ENCODE results near the gene CPM.

CPM gene

GRCh38 chr12:68856510-68856909 is 76.5 kb downstream of the CPM start:
- TF ChIP-seq, protein P1, sequence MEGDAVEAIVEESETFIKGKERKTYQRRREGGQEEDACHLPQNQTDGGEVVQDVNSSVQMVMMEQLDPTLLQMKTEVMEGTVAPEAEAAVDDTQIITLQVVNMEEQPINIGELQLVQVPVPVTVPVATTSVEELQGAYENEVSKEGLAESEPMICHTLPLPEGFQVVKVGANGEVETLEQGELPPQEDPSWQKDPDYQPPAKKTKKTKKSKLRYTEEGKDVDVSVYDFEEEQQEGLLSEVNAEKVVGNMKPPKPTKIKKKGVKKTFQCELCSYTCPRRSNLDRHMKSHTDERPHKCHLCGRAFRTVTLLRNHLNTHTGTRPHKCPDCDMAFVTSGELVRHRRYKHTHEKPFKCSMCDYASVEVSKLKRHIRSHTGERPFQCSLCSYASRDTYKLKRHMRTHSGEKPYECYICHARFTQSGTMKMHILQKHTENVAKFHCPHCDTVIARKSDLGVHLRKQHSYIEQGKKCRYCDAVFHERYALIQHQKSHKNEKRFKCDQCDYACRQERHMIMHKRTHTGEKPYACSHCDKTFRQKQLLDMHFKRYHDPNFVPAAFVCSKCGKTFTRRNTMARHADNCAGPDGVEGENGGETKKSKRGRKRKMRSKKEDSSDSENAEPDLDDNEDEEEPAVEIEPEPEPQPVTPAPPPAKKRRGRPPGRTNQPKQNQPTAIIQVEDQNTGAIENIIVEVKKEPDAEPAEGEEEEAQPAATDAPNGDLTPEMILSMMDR (IDR thresholded peaks at IDR 0.05; ENCODE audit: low read length, missing control alignments): no peak
- no peak for DNase-seq (ENCODE audit: low read depth)

DNA sequence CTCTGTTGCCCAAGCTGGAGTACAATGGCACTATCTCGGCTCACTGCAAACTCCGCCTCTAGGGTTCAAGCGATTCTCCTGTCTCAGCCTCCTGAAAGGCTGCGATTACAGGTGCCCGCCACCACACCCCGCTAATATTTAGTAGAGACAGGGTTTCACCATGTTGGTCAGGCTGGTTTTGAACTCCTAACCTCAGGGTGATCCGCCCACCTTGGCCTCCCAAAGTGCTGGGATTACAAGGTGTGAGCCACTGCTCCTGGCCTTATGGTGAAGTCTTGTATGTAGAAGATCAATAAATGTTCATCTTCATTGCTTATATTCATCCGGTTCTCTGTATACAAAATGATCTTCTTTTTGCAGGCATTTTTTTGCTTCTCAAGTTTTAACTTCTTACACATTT is 77.2 kb downstream of the CPM start:
- TF ChIP-seq, protein P1 (IDR thresholded peaks at IDR 0.05; ENCODE audit: low read length, missing control alignments): no peak
- H3K4me3 ChIP-seq (replicated peaks; ENCODE audit: low read depth, low read length): no peak overlapping the region
- no peak for DNase-seq (ENCODE audit: low read depth)

More at GRCh38 chr12:68856510-68856909, 76.5 kb downstream of the CPM start:
- H3K4me3 ChIP-seq (replicated peaks; ENCODE audit: low read depth, low read length): no peak overlapping the region

GRCh38 chr12:68855111-68855510 is 77.9 kb downstream of the CPM start:
- TF ChIP-seq, protein P1 (IDR thresholded peaks at IDR 0.05; ENCODE audit: low read length, missing control alignments): no peak
- no peak for DNase-seq (ENCODE audit: low read depth)
- no peak overlapping the region for H3K4me3 ChIP-seq (replicated peaks; ENCODE audit: low read depth, low read length)

- TF ChIP-seq, protein P1 (IDR thresholded peaks at IDR 0.05; ENCODE audit: low read length, missing control alignments): no peak
- no peak for DNase-seq (ENCODE audit: low read depth)
- no peak overlapping the region for H3K4me3 ChIP-seq (replicated peaks; ENCODE audit: low read depth, low read length)
Measured at GRCh38 chr12:68854554-68854953, 78.4 kb downstream of the CPM start.

DNA sequence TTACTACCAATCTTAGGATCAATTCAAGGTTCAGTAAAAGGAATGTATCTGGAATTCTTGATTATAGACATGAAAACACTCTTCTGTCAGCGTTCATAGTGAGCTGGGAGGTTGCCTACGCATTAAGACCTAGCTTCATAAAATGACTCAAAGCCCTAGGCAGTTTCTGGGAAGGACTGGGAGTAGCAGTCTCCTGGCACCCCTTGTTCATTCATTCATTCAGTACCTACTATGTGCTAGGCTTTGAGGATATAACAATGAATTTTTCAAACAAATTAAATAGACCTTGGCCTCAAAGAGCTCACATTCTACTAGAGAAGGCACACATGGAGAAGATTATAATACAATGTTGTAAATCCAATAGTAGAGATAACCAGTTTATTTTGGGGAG is 78.9 kb downstream of the CPM start:
- TF ChIP-seq, protein P1 (IDR thresholded peaks at IDR 0.05; ENCODE audit: low read length, missing control alignments): no peak
- no peak overlapping the region for H3K4me3 ChIP-seq (replicated peaks; ENCODE audit: low read depth, low read length)
- no peak for DNase-seq (ENCODE audit: low read depth)

- no peak overlapping the region for H3K4me3 ChIP-seq (replicated peaks; ENCODE audit: low read depth, low read length)
- no peak for DNase-seq (ENCODE audit: low read depth)
- TF ChIP-seq, protein P1 (IDR thresholded peaks at IDR 0.05; ENCODE audit: low read length, missing control alignments): no peak
Measured at GRCh38 chr12:68853396-68854077, 79.4 kb downstream of the CPM start.

Measured in fibroblast of pulmonary artery (primary cell).